Tibial nerve (tissue), 3 donors: ENCODE measurements around the gene AUH.

Experiments used
- POLR2A ChIP-seq, 2 donors: fragments of 450-650 bp; IDR thresholded peaks; one replicate each; pipeline ENCODE4 v1.6.1; 2017; ENCODE audit warnings: antibody characterized with exemption in 2 of 2, mild to moderate bottlenecking in 2 of 2, moderate library complexity in 2 of 2
- TF ChIP-seq, protein P1 (sequence below), 5 experiments: fragments of 200-600 bp in 3 of 5; fragments of 450-650 bp in 2 of 5; sonication (generic) in 3 of 5; IDR thresholded peaks; one replicate each; pipeline ENCODE4 v1.5.1; 2016 to 2019; ENCODE audit warnings: antibody characterized with exemption in 5 of 5, mild to moderate bottlenecking in 3 of 5, moderate library complexity in 2 of 5

DNA sequence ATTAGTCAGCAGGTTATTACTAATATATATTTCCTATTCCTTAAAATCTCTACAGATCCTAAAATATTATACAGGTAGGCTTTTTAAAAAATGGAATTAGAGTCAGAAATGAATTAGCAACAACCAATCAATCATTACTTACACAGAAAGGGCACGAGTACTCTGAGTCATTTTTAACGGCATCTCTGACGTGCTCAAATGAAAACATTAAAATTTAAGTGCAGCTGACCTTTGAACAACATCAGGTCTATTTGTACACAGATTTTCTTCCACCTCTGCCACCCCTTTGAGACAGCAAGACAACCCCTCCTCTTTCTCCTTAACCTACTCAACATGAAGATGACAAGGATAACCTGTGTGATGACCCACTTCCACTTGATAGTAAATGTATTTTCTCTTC lies 19.1 kb downstream of the AUH start:
- TF ChIP-seq, protein P1, sequence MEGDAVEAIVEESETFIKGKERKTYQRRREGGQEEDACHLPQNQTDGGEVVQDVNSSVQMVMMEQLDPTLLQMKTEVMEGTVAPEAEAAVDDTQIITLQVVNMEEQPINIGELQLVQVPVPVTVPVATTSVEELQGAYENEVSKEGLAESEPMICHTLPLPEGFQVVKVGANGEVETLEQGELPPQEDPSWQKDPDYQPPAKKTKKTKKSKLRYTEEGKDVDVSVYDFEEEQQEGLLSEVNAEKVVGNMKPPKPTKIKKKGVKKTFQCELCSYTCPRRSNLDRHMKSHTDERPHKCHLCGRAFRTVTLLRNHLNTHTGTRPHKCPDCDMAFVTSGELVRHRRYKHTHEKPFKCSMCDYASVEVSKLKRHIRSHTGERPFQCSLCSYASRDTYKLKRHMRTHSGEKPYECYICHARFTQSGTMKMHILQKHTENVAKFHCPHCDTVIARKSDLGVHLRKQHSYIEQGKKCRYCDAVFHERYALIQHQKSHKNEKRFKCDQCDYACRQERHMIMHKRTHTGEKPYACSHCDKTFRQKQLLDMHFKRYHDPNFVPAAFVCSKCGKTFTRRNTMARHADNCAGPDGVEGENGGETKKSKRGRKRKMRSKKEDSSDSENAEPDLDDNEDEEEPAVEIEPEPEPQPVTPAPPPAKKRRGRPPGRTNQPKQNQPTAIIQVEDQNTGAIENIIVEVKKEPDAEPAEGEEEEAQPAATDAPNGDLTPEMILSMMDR (IDR thresholded peaks at IDR 0.05): no peak
- TF ChIP-seq POLR2A (IDR thresholded peaks at IDR 0.05): no peak
